DOHH2 (cell line): ENCODE data around the gene FLII.

Experiments
- EZH2phosphoT487 ChIP-seq: fragments of 200-600 bp; sonication (generic); IDR thresholded peaks from 2 replicates; pipeline ENCODE4 v1.6.1; 2017; ENCODE audit warnings: borderline replicate concordance, mild to moderate bottlenecking, antibody characterized with exemption, low read length, moderate library complexity, mixed read lengths
- TF ChIP-seq, protein P1 (sequence below): fragments of 200-600 bp; sonication (generic); IDR thresholded peaks from one replicate; pipeline ENCODE4 v1.5.1; 2014; ENCODE audit warnings: antibody characterized with exemption, mild to moderate bottlenecking, low read depth, low read length; ENCODE audit not compliant: poor library complexity, severe bottlenecking

DNA sequence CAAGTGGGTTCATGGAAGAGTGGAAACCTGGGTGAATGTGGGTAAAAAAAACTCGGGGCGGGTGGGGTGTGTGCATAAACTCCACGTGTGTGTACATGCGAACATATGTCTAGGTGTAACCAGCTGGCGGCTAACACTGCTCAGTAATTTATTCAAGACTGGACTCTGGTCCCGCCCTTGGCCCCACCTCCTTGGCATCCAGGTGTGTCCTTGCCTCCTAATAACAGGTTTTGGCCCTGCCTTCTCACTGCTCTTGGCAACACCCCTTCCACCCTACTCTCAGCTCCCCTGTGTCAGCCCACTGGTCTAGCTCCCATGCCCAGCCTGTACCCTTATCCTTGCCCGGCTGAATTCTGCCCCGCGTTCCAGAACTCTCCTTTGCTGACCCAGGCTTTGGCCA, 8.3 kb downstream of the FLII start:
- TF ChIP-seq, protein P1, sequence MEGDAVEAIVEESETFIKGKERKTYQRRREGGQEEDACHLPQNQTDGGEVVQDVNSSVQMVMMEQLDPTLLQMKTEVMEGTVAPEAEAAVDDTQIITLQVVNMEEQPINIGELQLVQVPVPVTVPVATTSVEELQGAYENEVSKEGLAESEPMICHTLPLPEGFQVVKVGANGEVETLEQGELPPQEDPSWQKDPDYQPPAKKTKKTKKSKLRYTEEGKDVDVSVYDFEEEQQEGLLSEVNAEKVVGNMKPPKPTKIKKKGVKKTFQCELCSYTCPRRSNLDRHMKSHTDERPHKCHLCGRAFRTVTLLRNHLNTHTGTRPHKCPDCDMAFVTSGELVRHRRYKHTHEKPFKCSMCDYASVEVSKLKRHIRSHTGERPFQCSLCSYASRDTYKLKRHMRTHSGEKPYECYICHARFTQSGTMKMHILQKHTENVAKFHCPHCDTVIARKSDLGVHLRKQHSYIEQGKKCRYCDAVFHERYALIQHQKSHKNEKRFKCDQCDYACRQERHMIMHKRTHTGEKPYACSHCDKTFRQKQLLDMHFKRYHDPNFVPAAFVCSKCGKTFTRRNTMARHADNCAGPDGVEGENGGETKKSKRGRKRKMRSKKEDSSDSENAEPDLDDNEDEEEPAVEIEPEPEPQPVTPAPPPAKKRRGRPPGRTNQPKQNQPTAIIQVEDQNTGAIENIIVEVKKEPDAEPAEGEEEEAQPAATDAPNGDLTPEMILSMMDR, result no peak
- TF ChIP-seq EZH2phosphoT487, result no peak
